Suppressor macrophage treated with lipopolysaccharide for 4 hours (primary cell): Measurements from ENCODE around the gene PRG2.
"Not testable (repeated sequence)": the region's sequence is repeated elsewhere in the genome, so short reads cannot be mapped to it uniquely, and the experiment has no call there.

Experiments
- DNase-seq: peaks from one replicate; pipeline ENCODE4 v3.0.0-alpha.2; 2020

Gene PRG2

GRCh38 chr11:57363131-57364080 is 27.0 kb downstream of the PRG2 start:
- no peak for DNase-seq

GRCh38 chr11:57361926-57362325 is 28.5 kb downstream of the PRG2 start:
- DNase-seq = no peak

- not testable (repeated sequence) for DNase-seq
Measured at GRCh38 chr11:57361420-57361819, 29.0 kb downstream of the PRG2 start.

- no peak for DNase-seq
Measured at GRCh38 chr11:57360991-57361390, 29.5 kb downstream of the PRG2 start.

- DNase-seq = no peak
Measured at GRCh38 chr11:57359896-57360690, 30.4 kb downstream of the PRG2 start.

- DNase-seq = no peak
Measured at GRCh38 chr11:57359396-57359795, 31.1 kb downstream of the PRG2 start.

GRCh38 chr11:57358991-57359390 is 31.5 kb downstream of the PRG2 start:
- DNase-seq = no peak

GRCh38 chr11:57358543-57358961 is 31.9 kb downstream of the PRG2 start:
- DNase-seq = peak; percentile 54

GRCh38 chr11:57357856-57358255 is 32.6 kb downstream of the PRG2 start:
- no peak for DNase-seq

GRCh38 chr11:57357310-57357709 is 33.1 kb downstream of the PRG2 start:
- DNase-seq = no peak

GRCh38 chr11:57356268-57356667 is 34.2 kb downstream of the PRG2 start:
- DNase-seq = peak; percentile 54

- no peak for DNase-seq
Measured at GRCh38 chr11:57354699-57355098, 35.8 kb downstream of the PRG2 start.

GRCh38 chr11:57353852-57354251 is 36.6 kb downstream of the PRG2 start:
- peak; percentile 65 for DNase-seq

- no peak for DNase-seq
Measured at GRCh38 chr11:57353446-57353845, 37.0 kb downstream of the PRG2 start.

GRCh38 chr11:57353036-57353435 is 37.4 kb downstream of the PRG2 start:
- DNase-seq = no peak

GRCh38 chr11:57349491-57350274 is 40.8 kb downstream of the PRG2 start:
- DNase-seq = peak; percentile 69

- DNase-seq = no peak
Measured at GRCh38 chr11:57348636-57349313, 41.7 kb downstream of the PRG2 start.

- no peak for DNase-seq
Measured at GRCh38 chr11:57348052-57348451, 42.4 kb downstream of the PRG2 start.

GRCh38 chr11:57347336-57347735 is 43.1 kb downstream of the PRG2 start:
- no peak for DNase-seq

GRCh38 chr11:57345555-57346211 is 44.8 kb downstream of the PRG2 start:
- peak; percentile 80 for DNase-seq

- no peak for DNase-seq
Measured at GRCh38 chr11:57344826-57345225, 45.6 kb downstream of the PRG2 start.

- no peak for DNase-seq
Measured at GRCh38 chr11:57343825-57344224, 46.6 kb downstream of the PRG2 start.
